AG04450 (cell line): ENCODE results near the gene TMEM161A. TPM values are rescaled to one million over a fixed set of nuclear protein-coding genes. Genes with fewer than 3 reads are reported as not detected.

Source experiments
- CTCF ChIA-PET: fragments of 300-600, 350-600 bp; formaldehyde crosslinking; extraction: SDS; loops from one replicate; lab custom pipeline; 2022; ENCODE audit warnings: antibody characterized with exemption, inconsistent platforms; lab: Charles Lee
- POLR2A ChIA-PET: fragments of 350-600 bp; formaldehyde crosslinking; extraction: SDS; loops from one replicate; lab custom pipeline; 2021; ENCODE audit warnings: antibody characterized with exemption, inconsistent platforms; lab: Yijun Ruan, JAX
- DNase-seq: peaks from one replicate; pipeline ENCODE4 v3.0.0-alpha.2; 2011; ENCODE audit warnings: low read depth, low spot score
- H3K27ac ChIP-seq: one replicate; pipeline ENCODE4 v1.5.1; 2012; ENCODE audit warnings: low read depth, low read length, control low read depth
- H3K27me3 ChIP-seq: one replicate; pipeline ENCODE4 v1.6.0; 2012; ENCODE audit warnings: low read length; ENCODE audit not compliant: control insufficient read depth, insufficient read depth
- H3K4me3 ChIP-seq: 2 replicates; pipeline ENCODE4 v1.5.1; 2011; ENCODE audit warnings: mild to moderate bottlenecking, low read depth, low read length, control low read depth
- H3K9me3 ChIP-seq: 2 replicates; pipeline ENCODE4 v1.5.1; 2012; ENCODE audit warnings: low read length; ENCODE audit not compliant: control insufficient read depth, insufficient read depth
- polyA plus RNA-seq: library from polyadenylated mRNA; depleted of rRNA; stranded (reverse); fragments of >200 nt; gene quantifications from 2 replicates; pipeline ENCODE4 v1.2.3, GENCODE V29; 2011; rRNA removed
- TF ChIP-seq, protein P1 (sequence below): IDR thresholded peaks from 2 replicates; pipeline ENCODE4 v1.5.1; 2011; ENCODE audit warnings: low read depth, low read length, control low read depth, inconsistent platforms

TMEM161A gene
- polyA plus RNA-seq, 1 experiment = 16.0 TPM

DNA sequence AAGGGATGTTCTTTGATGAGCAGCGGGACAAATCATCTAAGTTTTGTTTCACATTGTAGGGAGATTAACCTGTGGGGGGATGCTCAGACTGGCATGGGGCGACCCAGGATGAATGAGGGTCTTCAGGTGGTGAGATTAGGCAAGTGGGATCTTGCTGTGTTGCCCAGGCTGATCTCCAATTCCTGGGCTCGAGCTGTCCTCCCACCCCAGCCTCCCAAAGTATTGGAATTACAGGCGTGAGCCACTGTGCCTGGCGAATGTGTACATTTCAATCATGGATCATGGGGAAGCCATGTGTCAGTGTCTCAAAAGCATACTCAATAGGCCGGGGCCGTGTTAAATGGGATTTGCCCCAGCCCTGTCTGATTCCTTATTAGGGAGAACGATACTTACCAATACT lies 66.4 kb downstream of the TMEM161A start:
- no peaks in the 10 kb centered on the region for H3K9me3 ChIP-seq
- ChIA-PET CTCF (interaction anchor here (1.0 kb wide), 1 partner anchor 23 kb away, joined by 3 read pairs; no protein-coding TSS in a partner anchor), POLR2A (no interaction called here)
- H3K4me3 ChIP-seq = no peak overlapping the region
- DNase-seq = no peak
- H3K27me3 ChIP-seq = no peaks in the 10 kb centered on the region
- no peak overlapping the region for H3K27ac ChIP-seq
- TF ChIP-seq, protein P1, sequence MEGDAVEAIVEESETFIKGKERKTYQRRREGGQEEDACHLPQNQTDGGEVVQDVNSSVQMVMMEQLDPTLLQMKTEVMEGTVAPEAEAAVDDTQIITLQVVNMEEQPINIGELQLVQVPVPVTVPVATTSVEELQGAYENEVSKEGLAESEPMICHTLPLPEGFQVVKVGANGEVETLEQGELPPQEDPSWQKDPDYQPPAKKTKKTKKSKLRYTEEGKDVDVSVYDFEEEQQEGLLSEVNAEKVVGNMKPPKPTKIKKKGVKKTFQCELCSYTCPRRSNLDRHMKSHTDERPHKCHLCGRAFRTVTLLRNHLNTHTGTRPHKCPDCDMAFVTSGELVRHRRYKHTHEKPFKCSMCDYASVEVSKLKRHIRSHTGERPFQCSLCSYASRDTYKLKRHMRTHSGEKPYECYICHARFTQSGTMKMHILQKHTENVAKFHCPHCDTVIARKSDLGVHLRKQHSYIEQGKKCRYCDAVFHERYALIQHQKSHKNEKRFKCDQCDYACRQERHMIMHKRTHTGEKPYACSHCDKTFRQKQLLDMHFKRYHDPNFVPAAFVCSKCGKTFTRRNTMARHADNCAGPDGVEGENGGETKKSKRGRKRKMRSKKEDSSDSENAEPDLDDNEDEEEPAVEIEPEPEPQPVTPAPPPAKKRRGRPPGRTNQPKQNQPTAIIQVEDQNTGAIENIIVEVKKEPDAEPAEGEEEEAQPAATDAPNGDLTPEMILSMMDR = no peak

Other genes starting within 250 kb of the TMEM161A start
- gene CERS1, start 242.3 kb downstream of the TMEM161A start, polyA plus RNA-seq = 1.8 and 2.0 TPM in 2 replicates
- 170 and 217 TPM in 2 replicates for gene COPE, start 219.1 kb downstream of the TMEM161A start, polyA plus RNA-seq
- 30.7 and 40.9 TPM in 2 replicates for gene DDX49, start 218.8 kb downstream of the TMEM161A start, polyA plus RNA-seq
- 29.0 and 45.3 TPM in 2 replicates for gene HOMER3, start 197.3 kb downstream of the TMEM161A start, polyA plus RNA-seq
- gene SUGP2, start 105.0 kb downstream of the TMEM161A start, polyA plus RNA-seq = 39.2 and 44.2 TPM in 2 replicates
- gene ARMC6, start 104.9 kb downstream of the TMEM161A start, polyA plus RNA-seq = 18.9 and 26.4 TPM in 2 replicates
- 3.7 and 4.8 TPM in 2 replicates for gene SLC25A42, start 74.5 kb downstream of the TMEM161A start, polyA plus RNA-seq
- 0.38 and 0.74 TPM in 2 replicates for gene MEF2B, start 31.8 kb upstream of the TMEM161A start, polyA plus RNA-seq
- gene BORCS8, start 53.7 kb upstream of the TMEM161A start, polyA plus RNA-seq = 16.6 and 18.5 TPM in 2 replicates
- gene RFXANK, start 53.8 kb upstream of the TMEM161A start, polyA plus RNA-seq = 53.3 and 79.9 TPM in 2 replicates
- gene NR2C2AP, start 64.9 kb upstream of the TMEM161A start, polyA plus RNA-seq = 3.8 and 4.1 TPM in 2 replicates
- not detected in 2 replicates for gene NCAN, start 73.5 kb upstream of the TMEM161A start, polyA plus RNA-seq
- 0.86 and 1.0 TPM in 2 replicates for gene TM6SF2, start 134.8 kb upstream of the TMEM161A start, polyA plus RNA-seq
- 25.2 and 34.9 TPM in 2 replicates for gene SUGP1, start 182.0 kb upstream of the TMEM161A start, polyA plus RNA-seq
- 14.7 and 20.0 TPM in 2 replicates for gene MAU2, start 182.4 kb upstream of the TMEM161A start, polyA plus RNA-seq